Prostate gland (tissue), 2 donors: Measurements from ENCODE around the gene DUSP12. TPM values are rescaled to one million over a fixed set of nuclear protein-coding genes. Genes with fewer than 3 reads are reported as not detected.

ENCODE experiments used
- DNase-seq: peaks from one replicate; pipeline ENCODE4 v3.0.0-alpha.2; 2019; ENCODE audit warnings: low spot score
- H3K27ac ChIP-seq, 2 donors: fragments of 200-600 bp; sonication (generic); 2 replicates each; pipeline ENCODE4 v1.5.1; 2017 to 2019
- H3K27me3 ChIP-seq: fragments of 200-600 bp; sonication (generic); replicated peaks from 2 replicates; pipeline ENCODE4 v1.5.1; 2019; ENCODE audit not compliant: insufficient read depth
- H3K36me3 ChIP-seq, 2 donors: fragments of 200-600 bp; sonication (generic); 1 replicate in 1 of 2; 2 replicates in 1 of 2; pipeline versions ENCODE4 v1.5.1 to v1.8.1; 2017 to 2019
- H3K4me1 ChIP-seq: fragments of 200-600 bp; sonication (generic); replicated peaks from 2 replicates; pipeline ENCODE4 v1.5.1; 2019
- H3K4me3 ChIP-seq, 2 donors: fragments of 200-600 bp; sonication (generic); 2 replicates each; pipeline ENCODE4 v1.5.1; 2017 to 2019
- H3K9me3 ChIP-seq: fragments of 200-600 bp; sonication (generic); 2 replicates; pipeline ENCODE4 v1.5.1; 2017
- CTCF ChIP-seq, 4 experiments: fragments of 200-600 bp in 2 of 4; fragments of 450-650 bp in 2 of 4; sonication (generic) in 2 of 4; IDR thresholded peaks; 1 replicate in 3 of 4; 2 replicates in 1 of 4; pipeline ENCODE4 v1.5.1; 2016 to 2019; ENCODE audit warnings: antibody characterized with exemption in 4 of 4, mild to moderate bottlenecking in 2 of 4, moderate library complexity in 2 of 4
- POLR2A ChIP-seq: fragments of 450-650 bp; IDR thresholded peaks from one replicate; pipeline ENCODE4 v1.6.1; 2016; ENCODE audit warnings: antibody characterized with exemption, mild to moderate bottlenecking
- POLR2AphosphoS5 ChIP-seq: sonication (generic); formaldehyde crosslinking; IDR thresholded peaks from one replicate; pipeline ENCODE4 v1.6.1; 2017; ENCODE audit warnings: antibody characterized with exemption
- WGBS: methylation state at CpG from one replicate; pipeline ENCODE4 v1.1.5; 2018; 5-methylcytosine and 5-hydroxymethylcytosine counted together
- intact Hi-C: fragments of 100-400 bp; cut with DNase I; formaldehyde crosslinking; loops from one replicate; pipeline ENCODE4 v1.14.2; 2022
- total RNA-seq, 2 donors: library from RNA; depleted of rRNA; stranded (reverse); fragments of >200 nt; gene quantifications; one replicate each; pipeline ENCODE4 v1.1.0, GENCODE V29; 2016

Gene DUSP12
- total RNA-seq, 2 donors from 2014 or later, result 34.4 to 35.6 TPM

GRCh38 chr1:161727256-161727924, 22.2 kb upstream of the DUSP12 start:
- Histone ChIP-seq H3K9me3 (no peaks in the 10 kb centered on the region), H3K36me3 (no peaks in the 10 kb centered on the region), H3K27ac (peak overlapping the region; percentile 62 to 80), H3K4me3 (peak overlapping the region; percentile 53 to 64), H3K4me1 (no peaks in the 10 kb centered on the region), H3K27me3 (no peaks in the 10 kb centered on the region)
- intact Hi-C loops, result no loop called here
- WGBS, result 4% methylated on average over 33 of the region's 38 CpGs
- no peak for DNase-seq
- TF ChIP-seq POLR2A, result peak; percentile 33
- peak; percentile 23 for TF ChIP-seq POLR2AphosphoS5
- TF ChIP-seq CTCF (IDR thresholded peaks at IDR 0.05), result no peak

- no peak for TF ChIP-seq POLR2A
- TF ChIP-seq POLR2AphosphoS5, result no peak
- TF ChIP-seq CTCF (IDR thresholded peaks at IDR 0.05), result no peak
- intact Hi-C loops, result no loop called here
- no peaks in the 10 kb centered on the region for H3K36me3 ChIP-seq
- WGBS, result 93% methylated on average over 7 of the region's 7 CpGs
- H3K27ac ChIP-seq, result no peak overlapping the region
- H3K9me3 ChIP-seq, result no peaks in the 10 kb centered on the region
- no peaks in the 10 kb centered on the region for H3K4me1 ChIP-seq
- no peaks in the 10 kb centered on the region for H3K27me3 ChIP-seq
- no peak for DNase-seq
- H3K4me3 ChIP-seq, result no peak overlapping the region
Measured at GRCh38 chr1:161728376-161729226, 21.0 kb upstream of the DUSP12 start.

- WGBS, result 69% methylated on average over 6 of the region's 6 CpGs
- intact Hi-C loops, result no loop called here
- H3K27me3 ChIP-seq, result no peaks in the 10 kb centered on the region
Measured at GRCh38 chr1:161730050-161730564, 19.5 kb upstream of the DUSP12 start.

GRCh38 chr1:161731241-161731640, 18.3 kb upstream of the DUSP12 start:
- no peak overlapping the region for H3K27ac ChIP-seq
- no peaks in the 10 kb centered on the region for H3K4me1 ChIP-seq
- no peaks in the 10 kb centered on the region for H3K27me3 ChIP-seq
- no peaks in the 10 kb centered on the region for H3K36me3 ChIP-seq
- no peaks in the 10 kb centered on the region for H3K9me3 ChIP-seq
- H3K4me3 ChIP-seq, result no peak overlapping the region
- TF ChIP-seq POLR2A, result no peak
- no peak for TF ChIP-seq POLR2AphosphoS5
- no peak for TF ChIP-seq CTCF (IDR thresholded peaks at IDR 0.05)
- DNase-seq, result no peak
- WGBS, result 75% methylated on average over 6 of the region's 6 CpGs
- intact Hi-C loops, result no loop called here

More at GRCh38 chr1:161730050-161730564, 19.5 kb upstream of the DUSP12 start:
- Histone ChIP-seq H3K27ac (no peak overlapping the region), H3K4me1 (no peaks in the 10 kb centered on the region), H3K36me3 (no peaks in the 10 kb centered on the region), H3K9me3 (no peaks in the 10 kb centered on the region), H3K4me3 (no peak overlapping the region)
- no peak for DNase-seq
- TF ChIP-seq POLR2A, result no peak
- TF ChIP-seq CTCF (IDR thresholded peaks at IDR 0.05), result no peak
- TF ChIP-seq POLR2AphosphoS5, result no peak
